Activated T-helper 9 cell treated with anti-CD3 and anti-CD28 coated beads, Interleukin-2, amount 50 U/mL, for 16 hours (primary cell): Measurements from ENCODE around the gene KSR1.

Experiments
- DNase-seq: peaks from one replicate; pipeline ENCODE4 v3.0.0-alpha.2; 2020; ENCODE audit warnings: low read depth

KSR1 gene

DNA sequence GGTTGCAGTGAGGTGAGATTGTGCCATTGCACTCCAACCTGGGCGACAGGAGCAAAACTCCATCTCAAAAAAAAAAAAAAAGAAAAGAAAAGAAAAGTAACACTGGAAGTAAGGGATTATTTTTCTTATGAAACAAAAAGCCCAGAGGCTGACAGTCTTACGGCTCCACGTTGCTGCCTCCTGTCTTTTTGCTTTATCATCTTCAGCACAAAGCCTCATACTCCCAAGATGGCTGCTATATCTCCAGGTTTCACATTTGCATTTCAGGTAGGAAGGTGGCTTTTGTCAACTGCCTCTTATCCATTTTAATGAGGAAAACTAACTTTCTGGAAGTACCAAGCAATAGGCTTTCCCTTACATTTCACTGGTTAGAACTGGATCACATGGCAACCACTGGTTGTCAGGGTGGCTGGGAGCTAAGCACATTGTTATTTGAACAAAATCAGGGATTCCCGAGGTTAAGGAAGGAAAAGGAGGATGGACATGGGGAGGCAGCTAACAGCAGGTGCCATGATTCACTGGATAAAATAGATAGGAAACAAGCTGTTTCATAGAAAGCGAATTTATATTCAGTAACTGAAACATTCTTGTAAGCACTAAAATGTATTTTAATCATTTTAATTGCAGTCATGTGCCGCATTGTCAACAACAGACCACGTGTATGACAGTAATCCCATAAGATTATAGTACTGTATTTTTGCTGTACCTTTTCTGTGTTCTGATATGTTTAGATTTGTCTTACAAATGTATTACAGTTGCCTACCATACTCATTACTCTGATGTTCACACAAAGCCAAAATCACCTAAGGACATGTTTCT, 58.6 kb downstream of the KSR1 start:
- no peak for DNase-seq

DNA sequence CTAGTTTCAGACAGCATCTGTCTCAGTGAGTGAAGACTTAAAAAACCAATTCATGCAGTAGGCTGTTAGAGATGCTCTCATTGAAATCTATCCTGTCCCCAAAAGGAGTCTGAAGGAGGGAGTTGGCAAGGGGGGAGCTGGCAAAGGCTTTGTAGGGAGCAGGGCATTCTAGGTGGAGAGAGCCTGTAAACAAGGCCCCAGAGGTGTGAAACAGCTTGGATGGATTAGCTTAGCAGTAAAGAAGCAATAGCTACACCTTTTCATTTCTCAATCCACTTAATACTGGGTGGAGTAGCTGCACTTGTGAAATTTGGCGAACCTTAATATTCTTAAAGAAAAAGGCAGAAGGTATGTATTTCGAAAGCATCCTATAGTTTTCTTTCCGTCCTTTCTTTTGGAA, 61.8 kb downstream of the KSR1 start:
- DNase-seq, result no peak

DNA sequence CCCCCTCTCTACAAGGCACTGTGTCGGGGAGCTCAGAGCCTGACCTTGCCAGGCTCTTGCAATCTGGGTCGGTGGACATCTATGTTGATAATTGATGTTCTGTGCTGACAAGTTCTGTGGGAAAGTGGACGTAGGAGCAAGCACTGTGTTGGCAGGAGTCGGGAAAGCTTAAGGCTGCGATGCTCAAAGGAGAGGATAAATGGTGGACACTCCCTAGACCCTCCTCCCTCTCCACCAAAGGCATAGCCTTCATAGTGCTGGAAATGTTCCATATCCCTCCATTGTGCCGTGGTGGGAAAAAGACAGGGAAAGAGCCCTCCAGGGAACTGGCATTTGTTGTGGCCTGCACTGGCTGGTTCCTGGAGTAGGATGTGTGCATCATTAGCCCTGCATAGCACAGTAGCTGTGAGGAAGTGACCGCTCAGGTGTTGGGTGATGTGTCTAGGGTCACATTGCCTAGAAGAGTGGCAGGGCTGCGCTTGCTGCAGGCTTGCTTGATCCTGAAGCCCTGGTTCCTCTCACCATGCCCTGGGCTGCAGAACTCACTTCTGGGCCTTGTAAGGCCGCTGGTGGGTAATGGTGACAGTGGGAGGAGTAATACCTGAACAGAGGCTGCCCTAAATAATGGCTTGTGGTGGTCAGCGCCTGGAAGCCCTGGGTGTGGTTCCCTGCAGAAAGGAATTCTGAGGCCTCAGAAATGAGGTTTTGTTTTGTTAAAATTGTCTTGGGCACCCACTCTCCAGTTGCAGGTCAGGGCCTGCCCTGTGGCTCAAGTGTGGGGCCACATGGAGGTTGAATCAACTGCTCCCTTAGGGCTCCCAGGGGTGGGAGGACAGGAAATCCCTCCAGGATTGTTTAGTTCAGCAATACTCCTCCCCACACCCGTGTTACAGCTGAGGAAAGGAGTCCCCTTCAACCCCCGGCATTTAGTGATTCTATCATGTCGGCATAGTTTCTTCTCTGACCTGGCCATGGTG, 62.6 kb downstream of the KSR1 start:
- no peak for DNase-seq

DNA sequence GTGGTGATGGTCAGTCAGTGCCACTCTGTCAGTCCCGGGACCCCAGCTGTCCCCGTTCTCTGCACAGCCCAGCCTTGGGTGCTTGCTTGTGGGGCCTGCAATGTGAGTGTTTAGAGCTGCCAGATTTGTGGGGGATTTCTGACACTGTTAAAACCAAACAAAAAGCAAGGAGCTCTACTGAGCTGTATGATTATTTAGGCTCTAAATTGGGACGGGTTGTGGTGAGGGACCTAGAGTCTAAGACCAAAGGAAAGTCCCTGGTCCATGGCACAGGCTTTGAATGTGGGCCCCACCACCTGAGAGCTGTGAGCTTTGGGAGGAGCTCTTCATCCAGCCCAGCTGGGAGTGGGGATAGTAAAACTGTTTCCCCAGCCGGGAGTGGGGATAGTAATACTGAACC, 63.3 kb downstream of the KSR1 start:
- DNase-seq, result no peak

DNA sequence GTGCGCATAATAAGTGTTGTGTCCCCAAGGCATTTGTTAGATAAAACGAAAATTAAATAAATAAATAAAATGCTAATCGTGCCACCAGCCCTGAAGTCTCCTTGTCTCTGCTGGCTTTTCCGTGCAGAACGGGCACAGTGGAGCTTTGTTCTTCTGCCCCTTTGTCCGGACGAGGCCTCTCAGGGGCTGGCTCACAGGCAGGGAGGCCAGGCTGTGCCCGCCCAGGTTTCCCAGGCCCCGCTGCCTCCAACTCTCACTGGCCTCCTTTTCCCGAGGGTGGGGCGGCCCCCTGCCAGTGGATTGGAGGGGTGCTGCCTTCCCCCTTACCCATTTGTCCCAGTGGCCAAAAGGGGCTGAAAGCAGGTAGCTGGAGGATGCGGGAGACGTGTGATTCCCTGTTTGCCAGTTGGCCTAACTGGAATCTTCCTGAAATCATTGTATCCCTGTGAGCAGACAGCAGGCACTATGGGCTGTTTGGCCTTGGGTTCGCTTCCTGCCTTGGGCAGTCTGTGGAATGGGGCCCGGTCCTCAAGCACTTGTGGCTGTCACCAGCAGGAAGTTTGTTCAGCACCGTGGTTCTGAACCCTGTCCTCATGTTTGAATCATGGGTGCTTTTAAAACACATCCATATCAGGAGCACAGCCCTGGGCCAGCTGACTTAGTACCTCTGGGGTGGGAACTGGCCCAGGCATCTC, 64.4 kb downstream of the KSR1 start:
- no peak for DNase-seq

DNA sequence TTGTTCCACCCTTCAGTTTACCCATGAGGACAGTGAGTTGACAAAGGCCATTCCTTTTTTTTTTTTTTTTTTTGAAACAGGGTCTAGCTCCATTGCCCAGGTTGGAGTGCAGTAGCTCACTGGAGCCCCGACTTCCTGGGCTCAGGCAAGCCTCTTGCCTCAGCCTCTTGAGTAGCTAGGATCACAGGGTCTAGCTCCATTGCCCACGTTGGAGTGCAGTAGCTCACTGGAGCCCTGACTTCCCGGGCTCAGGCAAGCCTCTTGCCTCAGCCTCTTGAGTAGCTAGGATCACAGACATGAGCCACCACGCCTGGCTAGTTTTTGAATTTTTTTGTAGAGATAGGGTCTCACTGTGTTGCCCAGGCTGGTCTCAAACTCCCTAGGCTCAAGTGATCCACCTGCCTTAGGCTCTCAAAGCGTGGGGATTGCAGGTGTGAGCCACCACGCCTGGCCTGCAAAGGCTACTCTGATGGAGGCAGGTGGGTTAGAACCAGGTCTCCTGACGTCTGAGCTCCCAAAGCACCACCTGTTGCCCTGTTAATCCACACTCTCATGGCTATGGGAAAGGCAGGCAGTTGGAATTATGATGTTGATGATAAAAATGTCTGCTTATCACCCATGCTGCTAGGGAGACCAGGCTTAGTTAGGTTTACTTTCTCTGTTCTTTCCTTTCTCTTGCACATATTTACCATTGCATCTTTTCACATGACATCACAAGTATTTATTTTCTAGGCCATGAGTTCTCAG, 65.2 kb downstream of the KSR1 start:
- DNase-seq, result no peak

DNA sequence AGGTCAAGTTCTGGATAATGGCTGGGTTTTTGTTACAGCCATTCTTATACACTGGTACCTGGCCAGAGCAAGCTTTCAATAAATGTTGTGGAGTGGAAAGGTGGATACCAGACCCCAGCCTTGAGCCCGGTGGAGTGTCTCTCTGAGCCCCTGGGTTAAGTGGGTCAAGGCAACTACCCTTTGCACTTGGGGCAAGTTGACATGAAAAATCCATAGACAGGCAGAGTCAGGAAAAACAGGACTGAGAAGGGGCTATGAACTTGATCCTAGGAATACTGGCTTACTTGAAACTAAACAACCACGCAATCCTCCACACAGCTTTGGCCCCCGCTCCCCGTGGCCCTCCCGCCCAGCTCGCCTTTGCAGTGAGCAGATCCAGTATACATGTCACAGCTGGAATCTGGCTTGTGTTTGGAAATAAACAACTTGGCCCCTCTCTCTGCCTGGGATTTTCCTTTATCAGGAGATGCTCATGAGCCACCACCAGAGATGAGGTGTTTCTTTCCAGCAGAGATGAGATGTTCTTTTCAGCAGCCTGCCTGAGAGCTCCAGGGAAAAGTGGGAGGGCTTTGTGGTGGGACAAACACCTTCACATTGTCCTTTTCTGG, 65.9 kb downstream of the KSR1 start:
- DNase-seq, result no peak

DNA sequence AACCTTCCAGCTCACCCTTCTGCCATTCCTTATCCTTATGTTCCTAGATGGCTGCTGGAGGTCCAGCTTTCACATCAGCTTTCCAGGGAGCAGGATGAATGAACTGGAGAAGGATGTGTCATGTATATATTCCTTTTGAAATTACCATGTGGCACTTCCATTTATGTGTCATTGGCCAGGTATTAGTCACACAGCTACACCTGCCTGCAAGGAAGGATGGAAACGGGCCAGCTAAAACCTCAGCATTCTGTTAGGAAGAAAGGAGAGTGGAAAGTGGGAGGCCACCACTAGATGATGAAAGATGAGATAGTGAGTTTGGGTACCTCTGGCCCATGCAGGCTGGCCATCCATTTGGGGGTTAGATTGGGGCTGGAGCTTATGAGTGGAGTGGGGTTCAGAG, 67.5 kb downstream of the KSR1 start:
- no peak for DNase-seq

DNA sequence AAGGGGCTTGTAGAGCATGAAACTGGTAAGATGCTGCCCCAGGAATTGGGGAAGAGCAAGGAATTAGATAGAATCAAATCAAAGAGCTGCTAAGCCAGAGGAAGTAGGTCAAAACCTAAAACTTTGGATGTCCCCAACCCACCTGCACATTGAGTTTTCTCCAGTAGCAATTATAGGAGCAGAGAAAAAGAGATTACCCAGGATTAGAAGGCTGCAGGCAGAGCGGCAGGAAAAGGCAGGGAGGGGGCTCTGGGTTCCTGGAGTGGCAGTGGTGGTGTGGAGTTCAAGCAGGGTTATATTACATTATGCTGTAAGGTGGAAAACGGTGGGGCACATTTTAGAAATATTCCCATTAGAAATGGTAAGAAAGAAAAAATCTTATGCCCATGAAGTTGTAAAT, 68.3 kb downstream of the KSR1 start:
- no peak for DNase-seq

DNA sequence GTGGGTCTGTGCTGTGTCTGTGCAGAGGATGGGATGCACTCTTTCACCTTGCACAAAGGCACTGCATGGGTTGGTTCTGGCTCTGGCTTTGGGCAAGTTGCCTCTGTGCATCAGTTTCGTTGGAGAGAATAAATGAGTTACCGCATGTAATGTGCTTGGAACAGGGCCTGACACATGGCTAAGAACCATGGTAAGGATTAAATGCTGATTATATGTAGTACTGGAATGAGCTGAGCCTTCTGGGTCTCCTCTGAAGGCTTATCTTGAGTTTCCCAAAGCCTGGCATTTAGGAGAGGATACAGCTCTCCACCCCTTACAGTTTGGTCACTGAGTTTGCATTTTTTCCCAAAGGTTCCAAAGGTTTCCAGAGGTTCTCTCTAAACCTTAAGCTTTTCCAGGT, 69.1 kb downstream of the KSR1 start:
- no peak for DNase-seq

DNA sequence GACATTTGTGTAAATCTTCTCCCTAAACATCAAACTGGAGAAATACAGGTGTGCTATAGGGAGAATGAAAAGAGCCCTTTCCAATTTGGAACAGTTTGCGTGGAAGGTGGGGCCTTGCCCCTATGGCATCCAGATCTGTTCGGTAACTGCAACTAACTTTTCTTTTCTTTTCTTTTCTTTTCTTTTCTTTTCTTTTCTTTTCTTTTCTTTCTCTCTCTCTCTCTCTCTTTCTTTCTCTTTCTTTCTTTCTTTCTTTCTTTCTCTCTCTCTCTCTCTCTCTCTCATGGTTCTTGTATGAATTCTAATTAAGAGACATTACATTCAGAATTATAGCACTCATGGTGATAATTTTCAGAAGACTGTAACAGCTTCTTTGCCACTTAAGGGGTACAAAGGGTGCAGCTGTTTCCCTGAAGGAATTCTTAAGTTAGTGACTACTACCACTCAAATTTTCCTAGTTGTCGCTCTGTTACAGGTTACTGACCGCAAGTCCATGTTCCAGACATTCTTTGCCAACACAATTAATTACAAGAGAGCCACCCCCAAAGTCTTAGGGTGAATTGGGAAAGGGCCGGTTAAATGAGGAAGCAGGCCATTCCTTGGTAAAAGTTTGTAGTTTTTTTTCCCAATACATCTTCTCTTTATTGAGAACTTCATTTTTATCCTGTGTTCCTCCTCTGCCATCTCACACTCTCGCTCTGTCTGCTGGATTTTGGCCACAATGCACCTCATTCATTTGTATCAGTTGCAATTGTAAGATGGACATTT, 69.8 kb downstream of the KSR1 start:
- no peak for DNase-seq

DNA sequence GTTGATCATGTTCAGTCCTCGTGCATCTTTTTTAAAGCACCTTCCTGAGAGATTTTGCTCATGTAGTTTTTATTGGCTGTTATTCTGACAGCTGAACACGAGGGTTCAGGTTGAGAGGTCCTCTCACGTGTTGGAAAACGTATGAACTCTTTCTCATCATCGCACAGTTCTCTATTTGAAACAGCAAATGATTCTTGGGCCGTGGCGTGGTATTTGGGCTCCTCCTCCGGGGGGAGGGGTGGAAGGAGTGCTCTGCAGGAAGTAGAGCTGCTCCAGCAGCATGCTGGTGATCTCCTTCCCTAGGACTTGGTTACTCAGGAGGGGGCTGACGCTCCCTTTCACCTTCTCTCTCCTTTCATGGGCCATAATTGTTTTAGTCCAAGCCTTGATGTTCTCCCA, 70.4 kb downstream of the KSR1 start:
- no peak for DNase-seq

DNA sequence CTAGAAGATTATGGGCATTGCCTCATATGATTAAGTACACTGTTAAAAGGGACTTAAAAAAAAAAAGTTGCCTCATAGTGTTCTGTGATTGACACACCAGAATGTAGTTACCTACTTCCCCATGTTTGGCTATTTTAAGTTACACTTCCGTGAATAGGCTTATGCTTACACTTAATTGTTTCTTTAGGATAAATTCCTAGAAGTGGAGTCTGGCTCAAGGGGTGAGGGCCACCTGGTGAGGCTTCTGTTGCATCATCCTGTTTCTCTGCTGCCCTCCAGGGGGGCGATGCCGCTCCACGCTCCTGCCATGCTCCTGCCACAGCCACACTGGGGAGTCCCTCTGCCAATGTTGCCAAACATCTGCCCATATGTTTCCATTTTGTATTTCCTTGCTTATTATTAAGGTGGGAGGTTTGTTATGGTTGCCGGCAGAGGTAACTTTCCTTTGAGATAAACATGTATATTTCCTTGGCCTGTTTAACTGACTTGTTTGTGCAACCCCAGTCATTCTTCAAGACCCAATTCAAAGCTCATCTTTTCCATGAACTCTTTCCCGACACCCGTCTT, 73.1 kb downstream of the KSR1 start:
- no peak for DNase-seq

DNA sequence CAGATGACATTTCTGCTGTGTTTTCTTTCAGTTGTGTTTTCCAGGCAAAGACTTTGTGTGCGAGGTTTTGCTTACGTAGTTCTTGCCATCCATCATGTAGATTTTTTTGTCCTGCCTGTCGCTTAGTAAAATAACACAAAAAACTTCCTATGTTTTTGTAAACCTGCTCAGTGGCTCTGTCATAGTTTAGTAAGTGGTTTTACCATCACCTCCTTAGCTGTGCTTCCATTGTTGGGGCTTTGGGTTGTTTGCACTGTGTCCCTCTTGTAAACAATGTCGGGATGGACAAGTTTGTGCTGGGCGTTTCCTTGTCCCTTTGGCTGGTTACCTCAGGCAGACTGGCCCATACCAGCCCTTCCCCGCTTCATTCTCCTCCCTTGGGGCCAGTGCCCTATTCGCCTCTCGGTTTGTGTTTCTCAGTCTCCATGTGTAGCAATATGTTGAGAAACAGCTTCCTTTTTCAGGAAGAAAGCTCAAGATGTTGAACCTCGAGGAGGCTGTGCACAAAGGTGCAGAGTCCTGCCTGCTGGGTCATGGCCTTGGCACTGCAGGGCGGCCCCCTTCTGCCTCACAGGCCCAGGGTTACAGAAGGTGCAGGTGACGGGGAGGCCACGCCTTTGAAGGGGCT, 74.6 kb downstream of the KSR1 start:
- no peak for DNase-seq

DNA sequence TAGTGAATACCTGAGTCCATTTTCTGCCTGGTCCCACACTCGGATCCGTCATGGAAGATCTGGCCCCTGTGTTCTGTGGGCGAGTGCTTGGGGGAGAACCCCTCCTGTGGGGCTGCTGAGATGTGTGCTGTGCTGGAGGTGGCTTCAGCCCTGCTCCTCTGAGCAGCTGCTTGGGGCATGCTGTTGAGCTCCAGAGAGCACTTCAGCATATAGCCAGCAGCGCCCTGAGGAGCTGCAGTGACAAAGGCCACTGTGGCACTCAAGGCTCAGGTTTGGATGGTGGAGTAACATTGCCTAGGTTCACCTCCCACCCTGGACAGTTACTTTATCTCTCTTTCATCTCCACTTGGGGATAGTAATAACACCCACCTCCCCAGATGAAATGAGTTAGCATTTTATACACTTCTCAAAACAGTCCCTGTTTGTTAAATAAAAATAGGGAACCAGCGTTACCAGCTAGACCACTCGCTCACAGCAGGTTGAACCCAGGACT, 75.3 kb downstream of the KSR1 start:
- DNase-seq, result no peak

DNA sequence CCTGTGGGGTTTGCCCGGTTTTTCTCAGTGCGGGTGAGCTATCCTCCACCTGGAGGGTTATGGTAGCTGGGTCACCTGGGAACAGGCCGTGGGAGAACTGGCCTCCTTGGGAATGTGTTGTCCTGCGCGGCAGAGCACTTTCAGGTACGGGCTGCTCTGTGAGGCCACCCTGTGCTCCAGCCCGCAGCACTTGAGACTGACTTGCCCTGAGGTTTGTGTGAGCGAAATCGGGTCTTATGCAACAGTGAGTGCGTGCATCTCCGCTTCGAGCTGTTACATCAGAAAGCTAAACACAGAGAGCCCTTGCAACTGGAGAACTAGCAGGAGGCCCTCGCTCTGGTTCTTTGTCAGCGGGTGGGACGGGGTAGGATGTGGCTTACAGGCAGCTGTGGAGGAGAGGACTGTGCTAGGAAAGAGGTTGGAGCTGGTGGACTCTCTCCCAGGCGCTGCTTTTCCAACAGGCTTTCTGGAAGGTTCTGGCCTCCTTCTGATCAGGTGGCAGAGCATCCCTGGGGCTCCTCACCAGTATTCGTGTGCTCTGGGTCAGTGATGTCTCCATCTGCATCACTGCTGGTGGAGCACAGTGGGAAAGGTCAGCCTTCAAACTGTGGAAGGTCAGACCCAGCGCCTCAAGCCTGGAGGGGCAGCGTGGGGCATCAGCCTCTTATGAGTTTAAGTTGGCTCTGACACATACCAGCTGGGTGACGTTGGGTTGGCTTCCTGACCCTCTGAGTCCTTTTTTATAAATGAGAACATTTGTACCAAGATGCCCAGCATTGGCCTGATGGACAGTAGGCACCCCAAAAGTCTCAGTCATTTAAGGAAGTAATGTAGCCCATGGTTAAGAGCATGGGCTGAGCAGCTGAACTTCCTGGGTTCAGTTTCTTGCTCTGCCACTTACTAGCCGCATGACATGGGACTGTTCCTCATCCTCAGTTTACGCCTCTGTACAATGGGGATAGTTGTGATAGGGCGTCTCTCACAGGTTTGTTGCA, 76.3 kb downstream of the KSR1 start:
- DNase-seq, result no peak

DNA sequence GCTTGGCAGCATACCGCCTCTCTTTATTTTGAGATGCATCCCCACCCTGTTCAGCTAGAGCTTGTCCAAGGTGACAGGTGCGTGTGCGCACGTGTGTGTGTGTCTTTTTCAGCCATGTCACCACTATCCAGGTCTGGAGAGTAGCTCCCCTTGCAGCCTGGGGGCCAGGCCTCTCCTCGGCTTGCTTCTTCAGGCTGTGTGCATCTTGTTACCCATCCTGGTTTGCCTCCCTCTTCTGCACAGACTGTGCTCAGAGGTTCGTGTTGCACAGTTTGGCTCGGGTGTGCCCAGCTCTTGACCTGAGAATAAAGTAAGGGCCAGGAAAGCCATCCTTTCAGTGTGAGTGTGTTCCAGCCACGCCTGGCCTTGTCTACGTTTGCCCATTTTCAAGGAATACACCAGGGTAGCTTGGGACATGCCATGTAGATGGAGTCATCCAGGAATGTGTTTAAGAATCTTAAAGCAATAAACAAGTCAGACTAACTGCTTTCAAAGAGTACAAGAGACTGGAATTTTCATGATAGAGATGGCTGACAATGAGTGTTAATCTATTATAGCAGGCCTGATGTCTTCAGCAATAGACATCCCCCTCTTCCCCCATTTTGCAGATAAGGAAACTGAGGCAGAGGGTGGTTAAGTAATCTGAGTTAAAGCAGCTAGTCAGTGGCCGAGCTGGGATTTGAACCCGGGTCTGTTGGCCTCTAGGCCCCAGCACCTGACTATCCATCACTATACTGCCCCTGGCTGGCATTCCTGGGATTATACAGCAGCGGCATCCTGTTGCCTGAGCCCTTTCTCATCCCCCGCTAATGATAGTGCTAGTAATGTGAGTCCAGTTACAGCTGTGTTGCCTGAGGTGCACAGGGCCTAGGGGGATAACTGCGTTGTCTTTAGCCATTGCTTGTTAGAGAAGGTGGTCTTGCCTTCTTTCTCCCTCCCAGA, 77.9 kb downstream of the KSR1 start:
- no peak for DNase-seq
